ENCODE results near the gene FBXW12. TPM values are rescaled to one million over a fixed set of nuclear protein-coding genes. Genes with fewer than 3 reads are reported as not detected.

FBXW12 gene
- total and polyA plus RNA-seq, 2 donors (not counting 3 experiments of a cell fraction or from before 2014, with no cell fraction given), result not detected

DNA sequence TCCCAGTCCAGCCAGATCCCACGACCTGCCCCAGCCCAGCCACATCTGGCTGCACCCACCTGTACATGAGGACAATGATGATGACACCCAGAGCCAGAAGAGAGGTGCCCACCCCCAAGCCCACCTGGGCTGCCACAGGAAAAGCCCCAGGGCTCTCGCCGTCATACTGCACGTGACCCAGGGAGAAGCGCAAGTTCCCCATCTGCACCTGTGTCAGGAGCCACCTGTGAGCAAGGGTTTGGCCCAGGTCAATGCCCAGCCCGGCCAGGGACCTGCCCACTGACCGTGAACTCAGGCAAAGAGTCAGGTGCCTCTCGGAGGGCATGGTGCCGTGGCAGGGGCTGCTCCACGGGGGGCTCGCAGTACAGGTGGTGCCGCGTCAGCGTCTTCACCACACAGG, 41.6 kb downstream of the FBXW12 start:
- Histone ChIP-seq H3K36me3 (ENCODE audit: control insufficient read depth in 2 of 2, extremely low read depth in 1 of 2, insufficient read depth in 2 of 2, low read length in 2 of 2) (peaks cover 0 to 36% of the 10 kb centered on the region in 2 experiments), H3K4me2 (ENCODE audit: insufficient read depth, low read length) (no peak overlapping the region), H4K20me1 (replicated peaks; ENCODE audit: control insufficient read depth, extremely low read depth, insufficient read depth, low read length) (no peaks in the 10 kb centered on the region), H3K79me2 (ENCODE audit: control insufficient read depth, insufficient read depth, low read length) (no peaks in the 10 kb centered on the region), H3K27ac (ENCODE audit: insufficient read depth, low read depth, low read length) (no peak overlapping the region), H3K27me3 (ENCODE audit: control insufficient read depth in 2 of 2, insufficient read depth in 2 of 2, low read length in 2 of 2) (no peaks in the 10 kb centered on the region), H2AFZ (ENCODE audit: low read depth, low read length) (no peak overlapping the region), H3K4me1 (ENCODE audit: control insufficient read depth, extremely low read depth, insufficient read depth, low read length) (no peaks in the 10 kb centered on the region), H3K9me3 (replicated peaks; ENCODE audit: control insufficient read depth, insufficient read depth, low read length) (no peaks in the 10 kb centered on the region), H3K4me3 (replicated peaks in 1 of 3; ENCODE audit: insufficient read depth in 1 of 3, low read depth in 1 of 3, low read length in 3 of 3) (no peak overlapping the region), H3K9me1 (replicated peaks; ENCODE audit: control insufficient read depth, extremely low read depth, insufficient read depth, low read length) (no peaks in the 10 kb centered on the region), H3K9ac (replicated peaks; ENCODE audit: extremely low read depth, insufficient read depth, low read length) (no peak overlapping the region)
- ChIA-PET POLR2A (no interaction called here), CTCF (interaction anchor here (1.4 to 4.3 kb wide), 2 partner anchors 13 to 23 kb away, joined by 8 to 12 read pairs; no protein-coding TSS in a partner anchor)
- FAIRE-seq, result no peak
- TF ChIP-seq MYC (IDR thresholded peaks at IDR 0.05; ENCODE audit: low read depth, low read length), result no peak
- no peak for TF ChIP-seq POLR2A (IDR thresholded peaks at IDR 0.05; ENCODE audit: low read depth, low read length)
- TF ChIP-seq JUN (IDR thresholded peaks at IDR 0.05; ENCODE audit: borderline replicate concordance, insufficient read depth, insufficient read length, low read depth), result no peak
- TF ChIP-seq EZH2 (IDR thresholded peaks at IDR 0.05; ENCODE audit: borderline replicate concordance, low read depth, low read length, severe bottlenecking), result no peak
- TF ChIP-seq GATA2 (IDR thresholded peaks at IDR 0.05; ENCODE audit: insufficient read depth, insufficient read length, low read depth, low read length), result no peak
- TF ChIP-seq POLR2AphosphoS5 (IDR thresholded peaks at IDR 0.05; ENCODE audit: insufficient read depth, low read depth, low read length), result no peak
- TF ChIP-seq, protein P1, sequence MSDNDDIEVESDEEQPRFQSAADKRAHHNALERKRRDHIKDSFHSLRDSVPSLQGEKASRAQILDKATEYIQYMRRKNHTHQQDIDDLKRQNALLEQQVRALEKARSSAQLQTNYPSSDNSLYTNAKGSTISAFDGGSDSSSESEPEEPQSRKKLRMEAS (IDR thresholded peaks at IDR 0.05; ENCODE audit: insufficient read depth, insufficient read length), result no peak
- DNase-seq (ENCODE audit: low read depth, low spot score), result no peak
- dilution Hi-C loops (cut with MboI; ENCODE audit: extremely low pct_ligation_motif_present, low sequenced_read_pairs), result no loop called here
- BruUV-seq (replicated peaks), result no TSS peak
- intact Hi-C loops (cut with micrococcal nuclease), result no loop called here
